ENCODE measurements around the gene PROZ.
A peak's percentile ranks its signal among the peaks of the same experiment; 100 is the strongest.

PROZ gene

DNA sequence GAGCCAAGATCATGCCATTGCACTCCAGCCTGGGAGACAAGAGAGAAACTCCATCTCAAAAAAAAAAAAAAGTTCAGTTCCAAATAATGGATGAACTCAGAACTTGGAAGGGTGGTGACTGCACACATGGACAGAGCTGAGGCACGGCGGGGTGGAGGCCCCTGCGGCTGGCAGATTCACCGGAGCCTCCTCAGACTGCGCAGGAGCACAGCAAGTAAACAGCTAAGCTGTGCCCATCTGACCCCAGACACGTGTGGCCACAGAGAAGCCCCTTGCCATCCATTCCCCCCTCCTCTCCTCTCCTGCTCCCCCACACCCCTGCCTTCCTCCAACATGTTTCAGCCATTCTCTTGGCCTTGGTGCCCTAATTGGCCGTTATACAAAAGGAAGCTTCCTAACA lies 15.6 kb upstream of the PROZ start:
- no peak for DNase-seq

DNA sequence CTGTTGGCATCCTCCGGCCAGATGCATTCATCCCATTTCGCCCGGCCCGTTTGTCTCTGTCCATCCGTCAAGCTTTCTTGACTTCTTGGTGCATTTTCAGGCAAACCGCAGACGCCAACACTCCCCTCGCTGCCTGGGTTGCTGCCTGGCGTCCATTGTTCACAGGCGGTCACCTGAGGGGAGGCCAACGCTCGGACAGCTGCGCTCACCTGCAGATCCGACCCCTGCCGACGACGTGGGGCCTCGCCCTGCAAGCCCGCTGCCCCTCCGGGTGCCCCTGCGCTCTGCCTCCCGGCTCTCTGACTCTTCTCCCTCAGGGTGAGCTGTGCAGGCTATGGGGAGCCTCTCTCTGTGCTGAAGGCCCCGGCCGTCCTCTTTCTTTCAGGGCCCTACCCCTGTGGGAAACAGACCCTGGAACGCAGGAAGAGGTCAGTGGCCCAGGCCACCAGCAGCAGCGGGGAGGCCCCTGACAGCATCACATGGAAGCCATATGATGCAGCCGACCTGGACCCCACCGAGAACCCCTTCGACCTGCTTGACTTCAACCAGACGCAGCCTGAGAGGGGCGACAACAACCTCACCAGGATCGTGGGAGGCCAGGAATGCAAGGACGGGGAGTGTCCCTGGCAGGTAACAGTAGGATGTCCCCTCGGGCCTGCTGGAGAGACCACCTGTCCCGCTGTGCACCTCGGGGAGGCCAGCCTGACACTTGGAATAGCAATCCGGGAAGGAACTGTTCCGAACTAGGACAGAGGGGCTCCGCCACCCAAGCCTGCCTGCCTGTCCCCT lies 14.8 kb upstream of the PROZ start:
- DNase-seq, result no peak

DNA sequence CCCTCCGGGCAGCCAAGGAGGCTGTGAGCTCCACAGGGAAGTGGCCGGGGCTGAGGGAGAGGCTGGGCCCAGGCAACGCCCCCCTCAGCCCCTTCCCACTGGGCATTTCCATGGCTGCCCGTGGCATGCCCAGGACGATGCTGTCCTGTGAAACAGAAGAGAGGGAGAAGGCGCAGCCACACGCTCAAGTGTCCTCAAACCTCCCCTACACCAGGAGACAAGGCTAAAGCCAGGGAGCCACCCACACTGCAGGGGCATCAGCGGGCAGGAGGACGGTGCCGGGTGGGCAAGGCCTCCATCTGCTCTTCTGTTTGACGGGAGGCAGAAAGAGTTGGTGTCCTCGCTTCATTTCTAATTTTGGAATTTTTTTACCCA lies 14.2 kb upstream of the PROZ start:
- no peak for DNase-seq

DNA sequence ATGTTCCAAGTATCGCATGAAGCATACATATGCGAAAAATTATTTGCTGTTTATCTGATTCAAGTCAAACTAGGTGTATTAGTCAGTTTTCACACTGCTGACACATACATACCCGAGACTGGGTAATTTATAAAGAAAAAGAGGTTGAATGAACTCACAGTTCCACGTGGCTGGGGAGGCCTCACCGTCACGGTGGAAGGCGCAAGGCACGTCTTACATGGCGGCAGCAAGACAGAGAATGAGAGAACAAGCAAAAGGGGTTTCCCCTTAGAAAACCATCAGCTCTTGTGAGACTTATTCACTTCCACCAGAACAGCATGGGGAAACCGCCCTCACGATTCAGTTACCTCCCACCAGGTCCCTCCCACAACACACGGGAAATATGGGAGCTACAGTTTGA lies 13.0 kb upstream of the PROZ start:
- DNase-seq, result no peak

DNA sequence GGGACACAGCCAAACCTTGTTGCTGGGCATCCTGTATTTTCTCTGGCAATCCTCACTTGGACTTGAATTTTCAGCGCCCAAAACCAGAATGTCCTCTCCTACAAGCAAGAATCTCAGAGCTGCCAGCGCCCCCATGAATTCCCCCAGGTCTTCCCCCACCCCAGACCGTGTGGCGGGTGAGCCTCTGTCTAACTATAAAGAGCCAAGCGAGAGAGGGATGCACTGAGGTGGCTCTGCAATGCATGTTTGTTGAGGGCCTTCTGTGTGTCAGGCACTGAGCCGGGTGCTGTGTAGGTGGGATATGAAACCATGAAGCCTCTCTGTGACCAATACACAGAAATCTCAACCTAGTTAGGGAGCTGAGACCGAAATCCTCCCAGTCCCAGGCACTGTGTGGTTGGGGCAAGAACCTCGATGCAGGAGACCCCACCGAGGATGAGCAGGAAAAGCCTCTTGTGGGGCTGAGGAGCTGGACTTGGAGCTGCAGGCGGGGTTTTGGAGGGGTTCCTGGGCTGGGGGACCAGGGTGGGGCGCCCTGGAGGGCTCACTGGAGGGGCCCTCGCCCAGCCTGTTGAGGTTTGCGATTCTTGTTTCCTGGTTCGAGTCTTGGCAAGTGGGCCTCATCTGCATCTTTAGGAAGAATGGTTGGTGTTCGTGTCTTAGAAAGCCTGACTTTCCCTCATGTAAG lies 12.4 kb upstream of the PROZ start:
- no peak for DNase-seq

DNA sequence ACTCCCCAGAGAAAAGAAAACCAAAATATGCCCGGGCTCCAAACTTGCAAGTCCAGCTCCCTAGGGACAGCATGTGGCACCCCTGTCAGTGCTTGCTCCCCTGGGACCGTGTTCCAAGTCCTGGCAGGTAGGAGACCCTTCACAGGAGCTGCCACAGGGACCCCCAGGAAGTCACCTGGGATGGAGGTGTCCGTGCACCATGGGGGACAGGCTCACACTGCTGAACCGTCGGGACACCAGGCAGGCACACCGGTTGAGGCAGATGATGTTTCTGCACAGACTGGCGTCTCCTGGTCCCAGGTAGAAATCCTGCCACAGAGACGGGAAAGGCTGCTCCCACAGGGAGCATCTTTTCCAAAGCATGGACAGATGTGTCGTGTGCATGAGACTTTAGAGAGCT lies 11.7 kb upstream of the PROZ start:
- DNase-seq, result no peak

DNA sequence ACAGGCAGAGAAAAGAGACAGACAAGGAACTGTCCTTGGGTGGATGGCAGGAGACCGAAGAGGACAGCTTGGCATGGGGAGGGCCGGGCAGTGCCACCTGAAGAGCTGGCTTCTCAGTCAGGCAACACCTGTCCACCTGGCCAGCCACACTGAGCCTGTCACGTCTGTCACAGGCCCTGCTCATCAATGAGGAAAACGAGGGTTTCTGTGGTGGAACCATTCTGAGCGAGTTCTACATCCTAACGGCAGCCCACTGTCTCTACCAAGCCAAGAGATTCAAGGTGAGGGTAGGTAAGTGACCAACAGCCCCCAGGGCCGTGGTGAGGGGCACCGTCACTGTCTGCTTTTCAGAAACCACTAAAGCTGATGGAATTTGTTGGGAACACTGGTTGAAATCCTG lies 11.2 kb upstream of the PROZ start:
- no peak for DNase-seq

DNA sequence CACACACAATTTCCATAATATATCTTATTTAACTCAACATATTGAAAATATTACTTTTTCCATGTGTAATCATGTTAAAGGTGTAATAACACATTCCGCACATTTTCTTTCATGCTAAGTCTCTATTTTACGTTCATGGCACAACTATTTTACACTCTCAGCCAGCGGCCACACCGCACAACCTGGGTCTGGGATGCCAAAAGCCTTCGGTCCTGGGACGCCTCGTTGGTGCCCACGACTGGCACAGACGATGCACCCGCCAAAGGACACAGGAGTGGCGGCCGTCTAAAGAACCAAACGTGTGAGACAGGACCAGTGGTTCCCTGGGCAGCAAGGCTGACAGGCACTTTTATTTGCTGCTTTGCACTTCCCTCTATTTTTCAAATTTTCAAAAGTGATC lies 10.0 kb upstream of the PROZ start:
- no peak for DNase-seq

DNA sequence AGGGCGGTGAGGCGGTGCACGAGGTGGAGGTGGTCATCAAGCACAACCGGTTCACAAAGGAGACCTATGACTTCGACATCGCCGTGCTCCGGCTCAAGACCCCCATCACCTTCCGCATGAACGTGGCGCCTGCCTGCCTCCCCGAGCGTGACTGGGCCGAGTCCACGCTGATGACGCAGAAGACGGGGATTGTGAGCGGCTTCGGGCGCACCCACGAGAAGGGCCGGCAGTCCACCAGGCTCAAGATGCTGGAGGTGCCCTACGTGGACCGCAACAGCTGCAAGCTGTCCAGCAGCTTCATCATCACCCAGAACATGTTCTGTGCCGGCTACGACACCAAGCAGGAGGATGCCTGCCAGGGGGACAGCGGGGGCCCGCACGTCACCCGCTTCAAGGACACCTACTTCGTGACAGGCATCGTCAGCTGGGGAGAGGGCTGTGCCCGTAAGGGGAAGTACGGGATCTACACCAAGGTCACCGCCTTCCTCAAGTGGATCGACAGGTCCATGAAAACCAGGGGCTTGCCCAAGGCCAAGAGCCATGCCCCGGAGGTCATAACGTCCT lies 9.4 kb upstream of the PROZ start:
- no peak for DNase-seq

DNA sequence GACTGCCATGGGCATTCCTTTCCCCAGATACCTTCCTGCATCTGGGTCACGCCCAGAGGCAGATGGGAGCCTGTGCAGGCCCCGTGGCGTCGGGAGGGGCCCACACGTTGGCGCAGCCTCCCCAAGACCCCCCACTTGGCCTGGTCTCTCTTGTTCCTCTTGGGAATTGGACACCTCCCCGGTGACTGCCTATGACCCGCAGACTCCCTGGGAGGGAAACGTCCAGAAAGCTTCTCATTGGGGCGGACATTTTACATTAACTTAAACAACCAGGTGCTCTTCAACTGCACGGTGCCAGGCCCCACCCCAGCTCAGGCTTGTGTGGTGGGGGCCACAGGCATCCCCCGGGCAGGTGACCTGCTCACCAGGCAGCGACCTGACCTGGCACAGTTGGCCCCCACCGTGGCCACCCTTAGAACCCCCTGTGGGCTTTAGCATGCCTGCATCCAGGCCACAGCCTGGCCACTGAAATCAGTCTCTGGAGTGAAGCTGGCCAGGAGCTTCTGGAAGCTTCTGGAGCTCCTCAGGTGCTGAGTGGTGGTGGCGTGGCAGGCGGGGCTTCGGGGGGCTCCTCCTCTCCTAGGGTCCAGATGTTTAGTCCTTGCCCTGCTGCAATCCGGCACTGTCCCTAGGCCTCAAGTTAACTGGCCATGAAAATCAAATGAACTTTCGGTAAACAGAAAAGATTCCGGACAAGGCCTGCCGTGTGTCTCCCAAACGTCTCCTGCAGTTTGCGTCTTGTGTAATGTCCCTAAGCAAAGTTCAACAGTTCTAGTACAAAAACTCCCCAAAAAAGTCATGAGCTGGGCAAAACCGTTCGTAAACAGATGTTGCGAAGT lies 8.5 kb upstream of the PROZ start:
- DNase-seq, result no peak

DNA sequence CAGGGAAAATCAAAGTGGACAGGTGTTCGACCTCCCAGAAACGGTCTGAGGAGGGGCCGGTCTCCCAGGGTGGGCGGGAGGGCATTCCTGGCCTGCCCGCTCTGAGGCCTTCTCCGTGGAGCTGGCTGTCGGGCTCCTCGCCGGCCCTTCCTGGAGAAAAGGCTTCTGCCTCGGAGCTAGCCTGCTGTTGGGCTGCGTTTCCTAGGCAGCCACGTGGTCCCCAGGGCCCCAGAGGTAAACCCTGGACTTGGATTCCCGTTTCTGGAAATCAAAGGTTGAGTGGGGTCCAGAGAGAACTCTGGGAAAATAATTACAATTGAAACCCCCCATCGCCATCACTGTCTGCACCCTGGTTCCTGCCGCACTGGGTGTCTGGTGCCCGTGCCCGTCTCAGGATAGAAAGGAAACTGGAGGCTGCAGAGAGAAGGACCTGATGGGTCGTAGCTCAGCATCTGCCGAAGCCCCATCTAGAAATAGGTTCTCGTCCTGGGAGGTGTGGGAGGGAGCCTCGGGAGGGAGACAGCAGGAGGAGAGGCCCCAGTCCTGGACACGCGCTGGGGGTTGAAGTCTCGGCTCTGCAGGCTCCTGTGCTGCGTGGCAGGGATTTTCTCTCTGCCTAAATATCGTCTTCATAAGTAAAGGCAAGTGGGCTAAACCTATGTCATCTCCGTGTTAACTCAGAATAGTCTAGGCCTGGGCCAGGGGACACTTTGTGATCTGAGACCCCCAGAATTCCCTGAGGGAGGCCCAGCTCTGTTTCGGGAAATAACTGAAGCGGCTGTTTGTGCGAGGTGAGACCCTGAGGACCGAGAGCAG lies 7.7 kb upstream of the PROZ start:
- DNase-seq, result no peak

DNA sequence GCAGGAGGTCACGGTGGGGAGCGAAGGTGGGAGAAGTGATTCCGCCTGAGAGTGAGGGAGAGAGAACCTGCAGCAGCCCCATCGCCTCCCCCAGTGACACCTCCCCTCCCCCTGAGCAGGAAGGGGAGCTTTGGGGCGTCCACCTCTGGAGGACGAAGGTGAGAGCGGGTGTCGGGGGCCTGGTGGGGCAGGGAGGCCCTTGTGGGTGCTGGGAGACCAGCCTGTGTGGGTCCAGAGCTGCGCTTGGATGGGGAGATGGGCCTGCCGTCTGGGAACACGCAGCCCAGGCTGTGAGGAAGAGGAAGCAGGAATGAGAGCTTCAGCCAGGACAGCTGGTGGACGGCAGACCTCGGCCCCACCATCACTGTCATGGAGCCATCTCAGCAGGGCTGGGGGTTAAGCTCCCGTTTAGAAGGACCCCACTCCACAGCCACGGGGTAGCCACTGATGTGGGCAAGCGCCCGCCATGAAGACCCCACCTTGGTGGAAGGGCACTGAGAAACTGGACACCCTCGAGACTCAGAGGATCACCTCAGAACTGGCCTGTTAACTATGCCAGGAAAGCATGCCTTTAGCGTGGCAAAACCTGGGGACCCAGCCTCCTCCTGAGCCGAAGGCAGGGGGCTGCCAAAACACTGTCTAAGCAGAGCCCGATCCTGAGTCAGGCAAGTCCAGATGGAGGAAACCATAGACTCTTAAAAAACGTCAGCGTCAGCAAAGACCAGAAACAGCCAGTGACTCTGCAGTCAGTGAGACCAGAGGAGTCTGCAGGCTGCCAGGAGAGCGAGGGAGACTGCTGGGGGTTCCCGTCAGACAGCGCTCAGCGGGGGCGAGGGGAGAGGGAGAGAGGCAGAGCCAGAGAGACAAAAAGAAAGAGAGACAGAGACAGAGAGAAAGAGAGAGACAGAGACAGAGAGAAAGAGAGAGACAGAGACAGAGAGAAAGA lies 6.4 kb upstream of the PROZ start:
- DNase-seq, result peak; percentile 40

DNA sequence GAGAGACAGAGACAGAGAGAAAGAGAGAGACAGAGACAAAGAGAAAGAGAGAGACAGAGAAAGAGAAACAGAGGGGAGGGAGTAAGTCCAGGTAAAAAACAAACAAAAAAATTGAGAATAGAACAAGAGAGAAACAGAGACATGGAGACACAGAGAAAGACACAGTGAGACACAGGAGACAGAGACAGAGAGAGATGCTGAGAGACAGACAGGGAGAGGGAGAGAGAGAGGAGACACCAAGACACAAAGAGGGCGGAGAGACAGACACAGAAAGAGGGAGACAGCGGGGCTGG lies 5.8 kb upstream of the PROZ start:
- no peak for DNase-seq

DNA sequence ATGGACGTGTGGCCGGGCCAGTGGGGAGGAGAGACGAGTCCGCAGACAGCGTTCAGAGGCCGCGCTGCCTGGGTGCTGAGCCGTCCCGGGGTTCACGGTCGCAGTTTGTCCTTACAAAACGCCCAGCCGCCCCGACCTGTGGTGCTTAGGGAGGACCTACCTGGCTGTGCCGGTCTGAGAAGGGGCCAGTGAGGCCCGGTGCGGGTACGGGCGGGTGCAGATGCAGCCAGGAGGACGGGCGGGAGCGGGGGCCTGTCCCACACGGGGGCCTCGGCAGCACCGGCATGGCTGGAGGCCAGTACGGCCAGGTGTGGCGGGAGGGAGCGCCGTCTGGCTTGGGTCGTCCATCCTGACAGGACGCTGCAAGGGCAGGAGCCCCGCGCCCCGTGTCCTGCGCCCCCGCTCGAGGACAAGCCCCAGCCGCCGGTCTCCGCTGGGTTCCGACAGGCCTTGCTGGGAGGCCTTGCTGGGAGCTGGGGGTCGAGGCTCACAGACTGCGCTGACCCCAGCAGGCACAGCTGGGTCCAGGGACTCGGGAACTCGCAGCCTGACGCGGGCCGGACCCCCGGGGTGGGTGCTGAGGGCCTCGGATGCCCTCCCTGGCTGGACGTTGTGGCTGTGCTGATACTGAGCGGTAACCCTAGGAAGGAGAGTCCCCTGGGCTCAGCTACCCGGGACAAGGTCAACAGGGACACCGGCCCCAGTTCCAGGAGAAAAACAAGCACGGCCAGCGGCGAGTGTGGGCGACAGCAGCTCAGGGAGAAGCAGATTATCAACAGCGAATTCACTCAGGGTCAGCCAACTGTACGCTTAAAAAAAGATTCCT lies 5.3 kb upstream of the PROZ start:
- DNase-seq, result peak; percentile 33

DNA sequence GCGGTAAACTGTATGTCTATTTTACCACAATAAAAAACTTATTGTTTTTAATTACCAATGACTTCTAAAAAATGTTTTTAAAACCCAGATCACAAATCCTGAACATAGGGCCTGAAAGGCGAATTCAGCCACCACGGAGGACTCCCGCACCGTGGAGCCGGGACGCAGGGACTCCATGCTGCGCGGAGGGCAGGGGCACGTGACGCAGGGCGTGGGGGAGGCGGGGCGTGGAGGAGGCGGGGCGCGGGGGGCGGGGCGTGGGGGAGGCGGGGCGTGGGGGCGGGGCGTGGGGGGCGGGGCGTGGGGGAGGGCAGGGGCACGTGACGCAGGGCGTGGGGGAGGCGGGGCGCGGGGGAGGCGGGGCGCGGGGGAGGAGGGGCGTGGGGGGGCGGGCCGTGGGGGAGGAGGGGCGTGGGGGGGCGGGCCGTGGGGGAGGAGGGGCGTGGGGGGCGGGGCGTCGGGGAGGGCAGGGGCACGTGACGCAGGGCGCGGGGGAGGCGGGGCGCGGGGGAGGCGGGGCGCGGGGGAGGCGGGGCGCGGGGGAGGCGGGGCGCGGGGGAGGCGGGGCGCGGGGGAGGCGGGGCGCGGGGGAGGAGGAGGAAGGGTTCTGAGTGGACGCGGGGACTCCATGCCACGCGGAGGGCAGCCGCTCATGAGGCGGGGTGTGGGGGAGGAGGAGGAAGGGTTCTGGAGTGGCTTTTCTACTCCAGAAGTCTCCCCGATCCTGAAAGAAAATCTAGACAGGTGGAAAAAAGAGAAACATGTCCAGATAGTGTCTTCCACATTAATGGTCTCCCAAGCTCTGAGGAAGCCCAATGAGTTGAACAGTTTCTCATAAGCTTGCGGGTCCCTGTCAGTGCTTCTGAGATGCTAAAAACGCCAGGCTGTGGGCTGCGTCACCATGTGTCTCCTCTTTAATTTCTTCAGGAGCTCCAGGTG lies 4.4 kb upstream of the PROZ start:
- DNase-seq, result peak; percentile 83

DNA sequence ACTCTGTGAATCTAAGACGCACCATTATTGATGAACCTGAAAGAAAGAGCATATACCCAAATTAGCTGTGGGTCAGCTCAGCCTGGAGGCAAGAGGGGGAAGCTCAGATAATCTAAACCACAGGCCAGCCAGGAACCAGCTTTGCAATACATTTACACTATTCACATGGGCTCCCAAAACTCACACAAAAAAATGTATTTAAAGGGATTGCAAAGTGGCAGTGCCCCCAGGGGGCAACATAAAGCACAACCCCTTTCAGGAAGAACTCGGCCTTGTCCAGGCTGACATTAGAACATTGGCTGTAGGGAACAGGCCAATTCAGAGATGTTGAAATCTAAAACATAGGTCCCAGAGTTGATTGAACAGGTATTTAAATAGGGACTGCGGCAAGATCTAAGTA lies 3.2 kb upstream of the PROZ start:
- DNase-seq, result peak; percentile 61

DNA sequence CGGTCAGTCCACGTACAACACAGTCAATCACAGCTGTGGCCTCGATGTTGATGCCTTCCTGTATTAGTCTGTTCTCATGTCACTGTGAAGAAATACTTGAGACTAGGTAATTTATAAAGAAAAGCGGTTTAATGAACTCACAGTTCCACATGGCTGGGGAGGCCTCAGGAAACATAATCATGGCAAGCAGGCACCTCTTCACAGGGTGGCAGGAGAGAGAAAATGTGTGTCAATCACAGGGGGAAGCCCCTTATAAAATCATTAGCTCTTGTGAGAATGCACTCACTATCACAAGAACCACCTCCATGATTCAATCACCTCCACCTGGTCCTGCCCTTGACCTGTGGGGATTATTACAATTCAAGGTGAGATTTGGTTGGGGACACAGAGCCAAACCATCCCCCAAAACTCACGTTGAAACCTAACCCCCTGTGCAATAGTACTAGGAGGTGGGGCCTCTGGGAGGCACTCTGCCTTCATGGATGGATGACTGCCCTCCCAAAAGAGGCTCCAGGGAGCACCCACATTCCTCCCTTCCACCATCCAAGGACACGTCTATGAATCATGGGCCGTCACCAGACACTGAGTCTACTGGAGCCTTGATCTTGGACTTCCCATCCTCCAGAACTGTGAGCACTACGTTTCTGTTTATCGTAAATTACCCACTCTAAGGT lies 2.3 kb upstream of the PROZ start:
- no peak for DNase-seq

DNA sequence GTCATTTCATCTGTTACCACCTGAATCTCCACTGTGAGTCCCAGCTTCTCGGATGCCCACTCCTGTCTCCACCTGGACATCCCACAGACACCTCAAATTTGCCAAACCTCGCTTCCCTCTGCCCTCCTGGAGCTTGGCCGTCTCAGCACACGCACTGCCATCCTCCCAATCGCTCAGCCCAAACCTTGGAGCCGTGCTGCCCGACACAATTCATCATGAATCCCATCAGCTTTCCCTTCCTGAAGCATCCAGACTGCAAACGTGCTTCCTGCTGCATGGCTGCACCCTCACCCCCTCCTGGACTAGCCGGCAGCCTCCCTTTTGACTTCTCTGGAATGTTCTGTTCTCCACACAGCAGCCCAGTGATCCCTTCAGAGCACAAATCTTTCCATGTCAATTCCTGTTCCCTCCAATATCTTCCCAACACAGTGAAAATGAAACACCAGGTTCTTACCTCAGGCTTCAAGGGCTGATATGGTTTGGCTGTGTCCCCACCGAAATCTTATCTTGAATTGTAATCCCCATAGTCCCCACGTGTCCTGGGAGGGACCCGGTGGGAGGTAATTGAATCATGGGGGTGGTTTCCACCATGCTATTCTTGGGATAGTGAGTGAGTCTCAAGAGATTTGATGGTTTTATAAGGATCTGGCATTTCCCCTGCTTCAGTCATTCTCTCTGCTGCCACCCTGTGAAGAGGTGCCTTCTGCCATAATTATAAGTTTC lies 1.1 kb upstream of the PROZ start:
- no peak for DNase-seq
